Measurements from ENCODE around the gene CCSER1.

The CCSER1 gene

GRCh38 chr4:90786602-90787001 is 659.4 kb downstream of the CCSER1 start:
- TF ChIP-seq CTCF (IDR thresholded peaks at IDR 0.05; ENCODE audit: low read depth, low read length), result no peak
- no peaks in the 10 kb centered on the region for H3K36me3 ChIP-seq
- no peaks in the 10 kb centered on the region for H3K9me3 ChIP-seq (ENCODE audit: severe bottlenecking)
- H3K27me3 ChIP-seq (ENCODE audit: insufficient read depth, low read depth, severe bottlenecking), result no peaks in the 10 kb centered on the region
- H3K27ac ChIP-seq, result no peak overlapping the region
- H3K4me3 ChIP-seq (ENCODE audit: low read depth, low read length), result no peak overlapping the region
- no peak for DNase-seq

DNA sequence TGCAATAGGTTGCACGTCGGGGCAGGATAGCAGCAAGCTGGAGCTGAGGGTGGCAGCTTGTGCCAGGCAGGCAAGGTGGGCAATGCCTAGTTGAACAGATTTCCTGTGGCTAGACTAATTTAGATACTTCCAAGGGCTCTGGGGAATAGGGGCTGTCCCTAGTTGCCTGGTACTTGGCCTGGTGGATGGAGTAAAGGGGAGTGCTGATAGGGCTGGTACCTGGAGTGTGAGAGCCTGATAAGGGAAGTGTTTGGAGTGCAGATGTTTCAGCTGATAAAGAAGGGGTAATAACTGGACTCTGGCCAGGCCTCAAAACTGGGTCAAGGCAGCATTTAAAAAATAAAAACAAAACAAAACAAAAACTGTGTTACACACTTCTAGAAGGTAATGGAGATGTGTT is 665.5 kb downstream of the CCSER1 start:
- Histone ChIP-seq H3K36me3 (no peaks in the 10 kb centered on the region), H3K27ac (no peak overlapping the region), H3K4me3 (ENCODE audit: low read depth, low read length) (no peak overlapping the region), H3K27me3 (ENCODE audit: insufficient read depth, low read depth, severe bottlenecking) (no peaks in the 10 kb centered on the region), H3K9me3 (ENCODE audit: severe bottlenecking) (no peaks in the 10 kb centered on the region)
- no peak for DNase-seq
- no peak for TF ChIP-seq CTCF (IDR thresholded peaks at IDR 0.05; ENCODE audit: low read depth, low read length)

GRCh38 chr4:90798948-90799347 is 671.8 kb downstream of the CCSER1 start:
- Histone ChIP-seq H3K9me3 (ENCODE audit: severe bottlenecking) (no peaks in the 10 kb centered on the region), H3K4me3 (ENCODE audit: low read depth, low read length) (no peak overlapping the region), H3K27ac (no peak overlapping the region), H3K27me3 (ENCODE audit: insufficient read depth, low read depth, severe bottlenecking) (no peaks in the 10 kb centered on the region), H3K36me3 (no peaks in the 10 kb centered on the region)
- TF ChIP-seq CTCF (IDR thresholded peaks at IDR 0.05; ENCODE audit: low read depth, low read length), result no peak
- no peak for DNase-seq

DNA sequence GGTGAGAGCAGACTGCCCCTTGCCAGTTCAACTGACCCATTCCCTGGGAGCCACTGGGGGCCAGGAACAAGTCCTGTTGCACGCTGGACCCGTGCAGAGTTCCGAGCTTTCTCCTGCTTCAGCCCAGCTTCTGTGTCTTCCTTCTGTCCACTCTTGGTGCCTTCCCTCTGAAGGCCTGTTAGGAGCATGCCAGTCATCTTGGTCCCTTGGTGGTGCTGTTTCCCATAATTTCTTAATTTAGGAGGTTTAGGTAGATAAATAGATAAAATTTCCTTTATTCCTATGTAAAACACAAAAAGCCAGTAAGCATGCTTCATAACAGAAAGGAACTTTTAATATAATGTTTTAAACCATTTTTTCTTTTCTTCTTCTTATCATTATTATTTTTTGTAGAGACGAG is 672.7 kb downstream of the CCSER1 start:
- no peak for DNase-seq
- Histone ChIP-seq H3K36me3 (no peaks in the 10 kb centered on the region), H3K27ac (no peak overlapping the region), H3K9me3 (ENCODE audit: severe bottlenecking) (no peaks in the 10 kb centered on the region), H3K27me3 (ENCODE audit: insufficient read depth, low read depth, severe bottlenecking) (no peaks in the 10 kb centered on the region), H3K4me3 (ENCODE audit: low read depth, low read length) (no peak overlapping the region)
- no peak for TF ChIP-seq CTCF (IDR thresholded peaks at IDR 0.05; ENCODE audit: low read depth, low read length)

DNA sequence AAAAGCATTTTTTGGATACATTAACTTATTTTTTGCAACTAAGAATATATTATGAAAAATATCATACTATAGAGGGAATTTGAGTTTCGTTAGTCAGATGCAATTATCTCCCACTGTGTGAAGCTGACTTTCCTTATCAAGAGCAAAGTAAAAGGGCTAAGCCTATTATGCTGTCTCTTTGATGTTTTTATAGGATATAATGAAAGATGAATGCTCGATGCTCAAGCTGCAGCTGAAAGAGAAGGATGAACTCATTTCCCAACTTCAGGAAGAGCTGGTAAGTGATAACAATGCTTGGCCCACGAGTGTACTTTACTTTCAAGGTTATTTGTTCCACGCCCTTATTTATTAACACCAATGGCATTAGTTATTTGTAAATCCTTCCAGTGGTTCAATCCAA is 688.4 kb downstream of the CCSER1 start:
- H3K27me3 ChIP-seq (ENCODE audit: insufficient read depth, low read depth, severe bottlenecking), result no peaks in the 10 kb centered on the region
- no peaks in the 10 kb centered on the region for H3K36me3 ChIP-seq
- DNase-seq, result no peak
- no peak overlapping the region for H3K4me3 ChIP-seq (ENCODE audit: low read depth, low read length)
- TF ChIP-seq CTCF (IDR thresholded peaks at IDR 0.05; ENCODE audit: low read depth, low read length), result no peak
- no peaks in the 10 kb centered on the region for H3K9me3 ChIP-seq (ENCODE audit: severe bottlenecking)
- no peak overlapping the region for H3K27ac ChIP-seq

DNA sequence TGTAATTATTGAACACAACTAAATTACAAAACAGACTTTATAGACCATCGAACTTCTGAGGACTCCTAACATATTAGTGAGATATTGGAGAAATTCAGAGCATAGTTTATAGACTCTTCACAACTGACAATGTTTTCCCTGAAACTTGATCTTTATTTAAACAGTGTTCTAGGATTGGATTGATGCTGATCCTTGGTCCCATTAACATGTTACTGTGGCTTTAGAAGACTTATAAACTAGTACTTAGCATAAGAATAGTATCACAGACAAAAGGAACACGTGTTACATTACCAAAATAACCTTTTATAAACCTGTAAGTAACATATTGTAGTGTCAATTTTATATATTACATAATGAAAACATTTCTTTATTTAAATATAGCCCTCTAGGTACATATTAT is 689.6 kb downstream of the CCSER1 start:
- DNase-seq, result no peak
- Histone ChIP-seq H3K27ac (no peak overlapping the region), H3K36me3 (no peaks in the 10 kb centered on the region), H3K9me3 (ENCODE audit: severe bottlenecking) (no peaks in the 10 kb centered on the region), H3K27me3 (ENCODE audit: insufficient read depth, low read depth, severe bottlenecking) (no peaks in the 10 kb centered on the region), H3K4me3 (ENCODE audit: low read depth, low read length) (no peak overlapping the region)
- TF ChIP-seq CTCF (IDR thresholded peaks at IDR 0.05; ENCODE audit: low read depth, low read length), result no peak

All from WERI-Rb-1 (cell line).